Spleen (tissue), 13 donors: ENCODE results near the gene ZNF229. TPM values are rescaled to one million over a fixed set of nuclear protein-coding genes. Genes with fewer than 3 reads are reported as not detected.
"Not testable (repeated sequence)": the region's sequence is repeated elsewhere in the genome, so short reads cannot be mapped to it uniquely, and the experiment has no call there.

Experiments used
- DNase-seq: peaks from one replicate; pipeline ENCODE4 v3.0.0-alpha.2; 2020
- H3K27ac ChIP-seq, 8 donors: fragments of 200-600 bp; sonication (generic) in 7 of 8; 1 replicate in 4 of 8; 2 replicates in 4 of 8; pipeline versions ENCODE4 v1.5.0 to v1.8.0; 2016 to 2021; ENCODE audit warnings: inconsistent platforms in 4 of 8, mild to moderate bottlenecking in 4 of 8, moderate library complexity in 1 of 8
- H3K27me3 ChIP-seq, 7 donors: fragments of 200-600 bp; sonication (generic) in 6 of 7; replicated peaks in 1 of 7; 1 replicate in 4 of 7; 2 replicates in 3 of 7; pipeline versions ENCODE4 v1.5.0 to v1.8.0; 2016 to 2021; ENCODE audit warnings: inconsistent platforms in 3 of 7, mild to moderate bottlenecking in 1 of 7
- H3K36me3 ChIP-seq, 6 donors: fragments of 200-600 bp; sonication (generic) in 5 of 6; 1 replicate in 4 of 6; 2 replicates in 2 of 6; pipeline versions ENCODE4 v1.5.0 to v1.8.0; 2016 to 2021; ENCODE audit warnings: inconsistent platforms in 2 of 6
- H3K4me1 ChIP-seq, 6 donors: fragments of 200-600 bp; sonication (generic) in 5 of 6; 1 replicate in 3 of 6; 2 replicates in 3 of 6; pipeline versions ENCODE4 v1.5.0 to v1.8.0; 2016 to 2021; ENCODE audit warnings: inconsistent platforms in 3 of 6
- H3K4me3 ChIP-seq, 8 donors: fragments of 200-600 bp; sonication (generic) in 7 of 8; 1 replicate in 4 of 8; 2 replicates in 4 of 8; pipeline versions ENCODE4 v1.5.0 to v1.8.0; 2016 to 2021; ENCODE audit warnings: inconsistent platforms in 4 of 8, mild to moderate bottlenecking in 4 of 8, moderate library complexity in 2 of 8
- H3K9me3 ChIP-seq, 8 donors: fragments of 200-600 bp; sonication (generic) in 7 of 8; 1 replicate in 4 of 8; 2 replicates in 4 of 8; pipeline versions ENCODE4 v1.5.0 to v1.8.0; 2016 to 2021; ENCODE audit warnings: inconsistent platforms in 4 of 8
- CTCF ChIP-seq, 11 experiments: fragments of 200-600 bp in 7 of 11; fragments of 450-650 bp in 4 of 11; sonication (generic) in 4 of 11; IDR thresholded peaks in 8 of 11; conservative IDR thresholded peaks in 3 of 11; 1 replicate in 7 of 11; 2 replicates in 4 of 11; pipeline versions ENCODE4 v1.4.0 to v1.8.0; 2016 to 2021; ENCODE audit warnings: antibody characterized with exemption in 11 of 11, inconsistent platforms in 4 of 11, mild to moderate bottlenecking in 1 of 11
- POLR2A ChIP-seq, 3 donors: fragments of 450-650 bp; IDR thresholded peaks; one replicate each; pipeline ENCODE4 v1.5.1; 2017; ENCODE audit warnings: antibody characterized with exemption in 3 of 3, mild to moderate bottlenecking in 1 of 3
- POLR2AphosphoS5 ChIP-seq, 3 donors: sonication (generic); formaldehyde crosslinking; IDR thresholded peaks; one replicate each; pipeline ENCODE4 v1.5.1; 2017; ENCODE audit warnings: antibody characterized with exemption in 3 of 3
- WGBS, 5 donors: extraction: QIAGEN DNeasy Blood & Tissue Kit in 3 of 5; methylation state at CpG; one replicate each; pipeline versions ENCODE4 v1.1.5 to v1.1.7; 2013 to 2018; 5-methylcytosine and 5-hydroxymethylcytosine counted together
- intact Hi-C: fragments of 100-400 bp; cut with DNase I; formaldehyde crosslinking; loops from one replicate; pipeline ENCODE4 v1.15.0; 2023; ENCODE audit warnings: low total_unique reads
- long read RNA-seq, 2 donors: transcript quantifications; one replicate each; lab custom pipeline, GENCODE V29; 2026
- polyA plus RNA-seq, 3 donors: library from polyadenylated mRNA; stranded (reverse); fragments of 200-250 nt; gene quantifications; one replicate each; pipeline ENCODE4 v1.2.1, GENCODE V29; 2013
- total RNA-seq, 7 donors: library from RNA; depleted of rRNA in 3 of 7; stranded (reverse); fragments of >200 nt in 3 of 7; fragmentation: NEBNext Ultra II Directional in 4 of 7; extraction: Animal tissue kit (Norgen Biotek cat#: 25700) in 4 of 7; gene quantifications; one replicate each; pipeline versions ENCODE4 v1.1.0 to v1.2.1, GENCODE V29; 2016 to 2021
- donor health status: healthy with polysubstance abuse.
- donor health status: DM: no; HTN: no; CAD: no; lungs with moderate emphysema.
- donor health status: DM: no; HTN: no; CAD: no.
- donor health status: Bipolar disorder and iron deficiency.
- donor health status: healthy.
- donor health status: DM: no; HTN: no; CAD: no.
- donor health status: DM: yes; HTN: yes; CAD: no.

The ZNF229 gene
- total RNA-seq = 1 to 10 TPM; 1.9 to 7.6 (median 5.6) TPM
- polyA plus RNA-seq = 1 to 10 TPM in 2 of 3 donors, under 1 TPM in 1; 0.83 to 1.5 (median 1.2) TPM
- long read RNA-seq, donor 1, full-length matches to known transcripts = 3 of 3 reads
- long read RNA-seq, donor 1, partial matches to known transcripts = 0 of 3 reads
- long read RNA-seq, donor 1, other reads (novel, unspliced or antisense) = 0 of 3 reads
- long read RNA-seq, donor 2 = 0 reads

- peak; percentile 91 for DNase-seq
- intact Hi-C loops = no loop called here
- Histone ChIP-seq H3K36me3 (peaks cover 0 to 41% (median 16%) of the 10 kb centered on the region in 6 donors), H3K4me1 (peaks cover 0 to 14% (median 2%) of the 10 kb centered on the region in 6 donors), H3K27ac (peak within 1 kb of the TSS in 3 of 8 donors; percentile 42 to 65 (median 60)), H3K4me3 (peak within 1 kb of the TSS; percentile 39 to 75 (median 50)), H3K9me3 (peaks cover 3 to 100% (median 98%) of the 10 kb centered on the region in 8 donors), H3K27me3 (peaks cover 0 to 9% (median 0%) of the 10 kb centered on the region in 7 donors)
- 4 to 6% (median 6%) methylated on average over 31 to 45 of the region's 45 CpGs for WGBS, 5 donors
- TF ChIP-seq POLR2AphosphoS5 (IDR thresholded peaks at IDR 0.05) (peak; percentile 67 to 77 (median 72)), POLR2A (IDR thresholded peaks at IDR 0.05) (no peak)
These were observed at the start of gene ZNF229 for GRCh38 chr19:44447916-44448674. TSS of gene ZNF229 (minus strand) at chr19:44448472. CDS start at chr19:44442847, 5,625 bp downstream.

- Histone ChIP-seq H3K4me3 (peak overlapping the region in 1 of 8 donors; percentile 14), H3K36me3 (peaks cover 34 to 75% (median 64%) of the 10 kb centered on the region in 6 donors), H3K27ac (no peak overlapping the region), H3K4me1 (peaks cover 8 to 33% (median 20%) of the 10 kb centered on the region in 6 donors), H3K27me3 (no peaks in the 10 kb centered on the region), H3K9me3 (peaks cover 39 to 87% (median 83%) of the 10 kb centered on the region in 8 donors)
- DNase-seq = no peak
- intact Hi-C loops = no loop called here
- no peak for TF ChIP-seq POLR2A (IDR thresholded peaks at IDR 0.05)
- TF ChIP-seq CTCF (IDR thresholded peaks at IDR 0.05 in 8 of 11, conservative IDR thresholded peaks at IDR 0.05 in 3 of 11) = no peak
- no peak for TF ChIP-seq POLR2AphosphoS5 (IDR thresholded peaks at IDR 0.05)
- 96 to 100% (median 98%) methylated on average over 1 of the region's 1 CpG for WGBS, 5 donors
These were observed 48.4 kb upstream of the ZNF229 start for GRCh38 chr19:44496711-44497110.

- TF ChIP-seq CTCF (IDR thresholded peaks at IDR 0.05 in 8 of 11, conservative IDR thresholded peaks at IDR 0.05 in 3 of 11) = no peak
- no peak for TF ChIP-seq POLR2AphosphoS5 (IDR thresholded peaks at IDR 0.05)
- TF ChIP-seq POLR2A (IDR thresholded peaks at IDR 0.05) = no peak
- no peak for DNase-seq
- Histone ChIP-seq H3K9me3 (peaks cover 85 to 100% (median 100%) of the 10 kb centered on the region in 8 donors), H3K36me3 (peaks cover 37 to 85% (median 61%) of the 10 kb centered on the region in 6 donors), H3K4me3 (peak overlapping the region in 1 of 8 donors; percentile 20), H3K27me3 (no peaks in the 10 kb centered on the region), H3K27ac (no peak overlapping the region), H3K4me1 (no peaks in the 10 kb centered on the region)
- intact Hi-C loops = no loop called here
- 82 to 98% (median 97%) methylated on average over 7 of the region's 7 CpGs for WGBS, 5 donors
These were observed 28.5 kb upstream of the ZNF229 start for GRCh38 chr19:44476559-44477408.

GRCh38 chr19:44468730-44469129 is 20.5 kb upstream of the ZNF229 start:
- peaks cover 25 to 100% (median 98%) of the 10 kb centered on the region in 8 donors for H3K9me3 ChIP-seq
- intact Hi-C loops, H3K36me3 ChIP-seq, H3K27ac ChIP-seq, H3K4me3 ChIP-seq, H3K4me1 ChIP-seq, H3K27me3 ChIP-seq, DNase-seq: not testable (repeated sequence)
- WGBS, 5 donors = 60 to 81% (median 63%) methylated on average over 5 of the region's 5 CpGs

- intact Hi-C loops, H3K27me3 ChIP-seq, H3K27ac ChIP-seq, H3K4me1 ChIP-seq, H3K4me3 ChIP-seq, DNase-seq, H3K36me3 ChIP-seq: not testable (repeated sequence)
- peaks cover 12 to 97% (median 85%) of the 10 kb centered on the region in 8 donors for H3K9me3 ChIP-seq
- WGBS, 5 donors = 47 to 58% (median 48%) methylated on average over 3 of the region's 3 CpGs
These were observed 14.5 kb upstream of the ZNF229 start for GRCh38 chr19:44462600-44463286.

DNA sequence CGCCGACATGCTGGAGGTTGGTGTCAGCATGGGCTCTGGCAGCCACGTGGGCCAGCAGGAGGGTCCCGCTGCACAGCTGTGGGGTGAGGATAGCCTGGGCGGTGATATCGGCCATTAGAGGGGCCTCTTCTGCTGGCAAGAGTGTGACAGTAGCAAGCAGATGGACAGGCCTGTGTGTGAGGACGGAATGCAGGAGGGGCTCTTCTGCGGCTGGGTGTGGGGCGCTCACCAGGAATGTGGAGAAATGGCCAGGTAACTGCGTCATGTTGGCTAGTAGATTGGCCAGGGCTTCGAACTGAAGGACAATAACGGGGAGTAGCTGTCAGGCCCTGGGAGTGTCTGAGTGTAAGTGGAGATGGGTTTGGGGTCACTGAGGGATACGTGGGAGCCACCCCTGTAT is 7.7 kb upstream of the ZNF229 start:
- peaks cover 0 to 14% (median 0%) of the 10 kb centered on the region in 7 donors for H3K27me3 ChIP-seq
- H3K4me3 ChIP-seq, DNase-seq, intact Hi-C loops, H3K36me3 ChIP-seq, H3K4me1 ChIP-seq, H3K27ac ChIP-seq: not testable (repeated sequence)
- whole genome bisulfite sequencing, 5 donors = 74 to 95% (median 87%) methylated on average over 3 to 13 of the region's 13 CpGs; no CpG with 5 or more reads in 1 of the 5 donors
- peaks cover 0 to 99% (median 84%) of the 10 kb centered on the region in 8 donors for H3K9me3 ChIP-seq
